H1 (cell line): Measurements from ENCODE around the gene RAB3D. TPM values are rescaled to one million over a fixed set of nuclear protein-coding genes. Genes with fewer than 3 reads are reported as not detected.

ENCODE experiments used
- CTCF ChIA-PET: fragments of 300-600 bp; sonication (Branson Sonifier 250); formaldehyde crosslinking; loops from one replicate; lab custom pipeline; 2021; ENCODE audit not compliant: partially characterized antibody; lab: Charles Lee
- POLR2A ChIA-PET: fragments of 300-600 bp; sonication (Branson Sonifier 250); formaldehyde crosslinking; loops from one replicate; lab custom pipeline; 2021; ENCODE audit warnings: inconsistent platforms; ENCODE audit not compliant: partially characterized antibody; lab: Charles Lee
- DNase-seq, 2 experiments: peaks; one replicate each; pipeline versions ENCODE4 v3.0.0 to v3.0.0-alpha.2; 2010 to 2022; ENCODE audit warnings: low spot score in 2 of 2, low read depth in 1 of 2, mixed read lengths in 1 of 2
- FAIRE-seq: peaks from 2 replicates; lab custom pipeline; 2011; peaks lifted over from hg19 to GRCh38; lab: Jason Lieb, UNC
- H2AFZ ChIP-seq: 2 replicates; pipeline ENCODE4 v1.8.1; 2012; ENCODE audit warnings: low read length, inconsistent platforms
- H2AK5ac ChIP-seq: 2 replicates; pipeline ENCODE4 v1.6.1; 2013; ENCODE audit warnings: low read depth, low read length
- H2BK120ac ChIP-seq: replicated peaks from 2 replicates; pipeline ENCODE3; 2013; ENCODE audit warnings: low read depth, low read length, inconsistent platforms
- H2BK12ac ChIP-seq: 2 replicates; pipeline ENCODE4 v1.6.1; 2013; ENCODE audit warnings: low read depth, low read length
- H2BK15ac ChIP-seq: 2 replicates; pipeline ENCODE4 v1.6.1; 2013; ENCODE audit warnings: low read length
- H2BK20ac ChIP-seq: 2 replicates; pipeline ENCODE4 v1.6.1; 2013; ENCODE audit warnings: low read length
- H2BK5ac ChIP-seq: 2 replicates; pipeline ENCODE4 v1.6.1; 2013; ENCODE audit warnings: low read depth, low read length
- H3K14ac ChIP-seq: 2 replicates; pipeline ENCODE4 v1.6.1; 2013; ENCODE audit warnings: inconsistent platforms; ENCODE audit not compliant: insufficient read length
- H3K18ac ChIP-seq: 2 replicates; pipeline ENCODE4 v1.6.1; 2013; ENCODE audit warnings: low read length; ENCODE audit errors: extremely low read depth
- H3K23ac ChIP-seq: 2 replicates; pipeline ENCODE4 v1.6.1; 2013; ENCODE audit warnings: inconsistent platforms; ENCODE audit not compliant: insufficient read length
- H3K23me2 ChIP-seq: 2 replicates; pipeline ENCODE4 v1.6.1; 2013; ENCODE audit warnings: low read depth, low read length
- H3K27ac ChIP-seq: 2 replicates; pipeline ENCODE4 v1.6.1; 2011; ENCODE audit warnings: low read depth, low read length, inconsistent platforms
- H3K27me3 ChIP-seq, 4 experiments: replicated peaks in 1 of 4; 1 replicate in 1 of 4; 2 replicates in 3 of 4; pipeline versions ENCODE4 v1.6.1 to v1.8.1; 2011 to 2013; ENCODE audit warnings: low read length in 3 of 4, mild to moderate bottlenecking in 3 of 4, inconsistent platforms in 2 of 4, mixed read lengths in 2 of 4, moderate library complexity in 1 of 4; ENCODE audit not compliant: control insufficient read depth in 3 of 4, insufficient read depth in 3 of 4; ENCODE audit errors: extremely low read depth in 1 of 4
- H3K36me3 ChIP-seq, 4 experiments: 2 replicates each; pipeline versions ENCODE4 v1.6.1 to v1.8.1; 2011 to 2013; ENCODE audit warnings: mild to moderate bottlenecking in 4 of 4, low read length in 3 of 4, moderate library complexity in 2 of 4, control low read depth in 1 of 4, inconsistent platforms in 1 of 4; ENCODE audit not compliant: insufficient read depth in 4 of 4, control insufficient read depth in 2 of 4
- H3K4ac ChIP-seq: replicated peaks from 2 replicates; pipeline ENCODE3; 2013; ENCODE audit warnings: low read length, low read depth, mixed read lengths, inconsistent platforms; ENCODE audit not compliant: insufficient read length
- H3K4me1 ChIP-seq, 4 experiments: replicated peaks in 1 of 4; 1 replicate in 1 of 4; 2 replicates in 3 of 4; pipeline versions ENCODE4 v1.6.1 to v1.8.1; 2011 to 2013; ENCODE audit warnings: low read length in 3 of 4, inconsistent platforms in 2 of 4, mixed read lengths in 1 of 4; ENCODE audit not compliant: insufficient read depth in 4 of 4, control insufficient read depth in 3 of 4
- H3K4me2 ChIP-seq, 2 experiments: 2 replicates each; pipeline versions ENCODE4 v1.6.1 to v1.8.1; 2011 to 2013; ENCODE audit warnings: low read depth in 2 of 2, low read length in 2 of 2, control low read depth in 1 of 2, inconsistent platforms in 1 of 2, mild to moderate bottlenecking in 1 of 2; ENCODE audit not compliant: insufficient read depth in 1 of 2
- H3K4me3 ChIP-seq, 4 experiments: fragments of 200-600, 300-600 bp in 1 of 4; sonication (generic), shearing (Covaris generic), sonication (Bioruptor Twin) in 1 of 4; 2 replicates each; pipeline versions ENCODE4 v1.5.1 to v1.8.1; 2011 to 2016; ENCODE audit warnings: low read length in 4 of 4, low read depth in 3 of 4, control low read depth in 2 of 4, inconsistent platforms in 2 of 4, mild to moderate bottlenecking in 2 of 4, mixed read lengths in 1 of 4, moderate library complexity in 1 of 4; ENCODE audit not compliant: insufficient read depth in 2 of 4; ENCODE audit errors: extremely low read depth in 1 of 4
- H3K56ac ChIP-seq: replicated peaks from 2 replicates; pipeline ENCODE3; 2013; ENCODE audit warnings: low read depth, mild to moderate bottlenecking, mixed read lengths, low read length, inconsistent platforms; ENCODE audit not compliant: insufficient read length
- H3K79me1 ChIP-seq: 2 replicates; pipeline ENCODE4 v1.6.1; 2013; ENCODE audit warnings: low read depth, low read length, control low read depth
- H3K79me2 ChIP-seq, 2 experiments: 2 replicates each; pipeline versions ENCODE4 v1.6.1 to v1.8.1; 2012 to 2013; ENCODE audit warnings: low read length in 2 of 2, mild to moderate bottlenecking in 2 of 2, inconsistent platforms in 1 of 2; ENCODE audit not compliant: insufficient read depth in 2 of 2, control insufficient read depth in 1 of 2
- H3K9ac ChIP-seq, 4 experiments: replicated peaks in 1 of 4; 1 replicate in 1 of 4; 2 replicates in 3 of 4; pipeline versions ENCODE4 v1.6.1 to v1.8.1; 2011 to 2013; ENCODE audit warnings: low read depth in 3 of 4, low read length in 3 of 4, control low read depth in 2 of 4, mild to moderate bottlenecking in 2 of 4, moderate library complexity in 2 of 4, inconsistent platforms in 1 of 4; ENCODE audit errors: extremely low read depth in 1 of 4
- H3K9me3 ChIP-seq, 2 experiments: 2 replicates each; pipeline versions ENCODE4 v1.6.1 to v1.8.1; 2012 to 2013; ENCODE audit warnings: mild to moderate bottlenecking in 2 of 2, moderate library complexity in 2 of 2, control low read depth in 1 of 2, inconsistent platforms in 1 of 2, low read depth in 1 of 2, low read length in 1 of 2, mixed read lengths in 1 of 2; ENCODE audit not compliant: insufficient read depth in 2 of 2
- H4K20me1 ChIP-seq, 2 experiments: replicated peaks in 1 of 2; 2 replicates each; pipeline versions ENCODE3 to v1.8.1; 2011 to 2013; ENCODE audit warnings: inconsistent platforms in 2 of 2, low read length in 2 of 2, mild to moderate bottlenecking in 1 of 2; ENCODE audit not compliant: insufficient read depth in 2 of 2, control insufficient read depth in 1 of 2
- H4K5ac ChIP-seq: 2 replicates; pipeline ENCODE4 v1.6.1; 2013; ENCODE audit warnings: low read length, low read depth, mixed read lengths, inconsistent platforms; ENCODE audit not compliant: insufficient read length
- H4K8ac ChIP-seq: 2 replicates; pipeline ENCODE4 v1.8.0; 2013; ENCODE audit warnings: mild to moderate bottlenecking, moderate library complexity, low read length, inconsistent platforms; ENCODE audit not compliant: insufficient read depth; ENCODE audit errors: extremely low read depth
- H4K91ac ChIP-seq: replicated peaks from 2 replicates; pipeline ENCODE3; 2013; ENCODE audit warnings: low read length, mixed read lengths, inconsistent platforms; ENCODE audit not compliant: insufficient read length
- BACH1 ChIP-seq: IDR thresholded peaks from 2 replicates; pipeline ENCODE4 v1.6.1; 2012; ENCODE audit warnings: low read length, improper control_type of control experiment
- HDAC6 ChIP-seq: IDR thresholded peaks from one replicate; pipeline ENCODE4 v1.7.1; 2012; ENCODE audit warnings: low read depth, mild to moderate bottlenecking, inconsistent platforms, low read length, moderate library complexity
- RNF2 ChIP-seq: fragments of 200-900, 300-1000 bp; sonication (generic); IDR thresholded peaks from 2 replicates; pipeline ENCODE4 v1.7.1; 2016; ENCODE audit warnings: borderline replicate concordance, low read depth, mild to moderate bottlenecking, antibody characterized with exemption, low read length; ENCODE audit not compliant: poor library complexity, severe bottlenecking; ENCODE audit errors: missing control alignments
- TCF12 ChIP-seq: IDR thresholded peaks from 2 replicates; pipeline ENCODE4 v1.6.1; 2011; ENCODE audit warnings: low read depth, mild to moderate bottlenecking, low read length
- TEAD4 ChIP-seq: IDR thresholded peaks from 2 replicates; pipeline ENCODE4 v1.6.1; 2012; ENCODE audit warnings: low read depth, low read length, inconsistent platforms, mixed read lengths
- WGBS, 2 experiments: shearing (Covaris generic) in 1 of 2; methylation state at CpG; one replicate each; pipeline versions ENCODE4 v1.1.6 to v1.1.7; 2013 to 2015; ENCODE audit warnings: low lambda C conversion rate in 2 of 2, mixed read lengths in 2 of 2, inconsistent platforms in 1 of 2, low coverage in 1 of 2, missing lambda C conversion rate in 1 of 2; ENCODE audit not compliant: insufficient replicate concordance in 2 of 2, insufficient coverage in 1 of 2, insufficient read length in 1 of 2; ENCODE audit errors: extremely low coverage in 1 of 2, missing lambda C conversion rate in 1 of 2; 5-methylcytosine and 5-hydroxymethylcytosine counted together
- polyA plus RNA-seq, 7 experiments: library from polyadenylated mRNA; depleted of rRNA in 3 of 7; stranded (reverse) in 5 of 7; unstranded in 2 of 7; fragments of >200 nt in 5 of 7; fragments of 200-250 nt in 2 of 7; gene quantifications; 1 replicate in 5 of 7; 2 replicates in 1 of 7; 4 replicates in 1 of 7; pipeline versions ENCODE4 v1.2.1 to v1.2.3, GENCODE V29; 2011 to 2013; ENCODE audit warnings: missing spikeins in 2 of 7, mixed read lengths in 2 of 7
- total RNA-seq: library from RNA; stranded (reverse); fragmentation: NEBNext Ultra II Directional; extraction: Animal tissue kit (Norgen Biotek cat#: 25700); gene quantifications from 2 replicates; pipeline ENCODE4 v1.2.1, GENCODE V29; 2021

Gene RAB3D
- total and polyA plus RNA-seq, 2 of the 8 experiments (the other 6 are each of a cell fraction or from before 2014, with no cell fraction given): 17.8 to 23.8 TPM

DNA sequence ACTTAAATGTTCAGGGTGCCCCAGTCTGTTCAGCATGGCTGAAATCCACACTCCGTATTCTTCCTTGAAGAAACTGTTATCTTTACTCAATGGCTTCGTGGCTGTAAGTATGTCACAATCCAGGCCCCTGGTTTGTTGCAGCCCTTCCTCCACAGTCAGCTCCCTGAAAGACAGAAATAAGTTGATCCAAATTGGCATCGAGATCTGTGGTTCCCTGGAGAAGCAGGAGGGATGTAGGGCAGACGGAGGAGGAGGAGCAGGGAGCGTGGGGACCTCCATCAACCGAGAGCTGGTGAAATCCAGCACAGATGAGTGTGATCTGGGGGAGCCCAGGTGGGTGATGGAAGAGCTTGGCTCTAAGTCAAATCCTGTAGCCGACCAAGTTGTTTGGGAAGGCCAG, 43.2 kb downstream of the RAB3D start:
- H3K36me3 ChIP-seq: no peaks in the 10 kb centered on the region
- H3K23ac ChIP-seq: no peak overlapping the region
- no peaks in the 10 kb centered on the region for H3K23me2 ChIP-seq
- H3K27ac ChIP-seq: no peak overlapping the region
- H3K4me2 ChIP-seq: no peak overlapping the region
- CTCF ChIA-PET: interaction anchor here (1.0 to 4.7 kb wide), 17 partner anchors 9 to 150 kb away, joined by 3 to 20 read pairs (median 4); partner anchors contain the start of genes CCDC159, RAB3D, SWSAP1 and TMEM205
- no peaks in the 10 kb centered on the region; a peak in 2 of 7 replicates for H3K27me3 ChIP-seq
- H2BK20ac ChIP-seq: no peak overlapping the region
- H2BK12ac ChIP-seq: peak overlapping the region; percentile 27; the same call in 1 of the 2 replicates
- FAIRE-seq: no peak
- H3K14ac ChIP-seq: no peak overlapping the region
- H2BK15ac ChIP-seq: no peak overlapping the region
- H3K4me1 ChIP-seq: peaks cover 2 to 6% (median 2%) of the 10 kb centered on the region in 4 experiments; a peak in 5 of 7 replicates
- H4K20me1 ChIP-seq: no peaks in the 10 kb centered on the region
- peak overlapping the region; percentile 66; the same call in 1 of the 2 replicates for H2AFZ ChIP-seq
- POLR2A ChIA-PET: interaction anchor here (0.9 to 1.3 kb wide), 2 partner anchors 12 to 79 kb away, joined by 3 to 4 read pairs; no protein-coding TSS in a partner anchor
- H4K8ac ChIP-seq: no peak overlapping the region
- H3K56ac ChIP-seq: no peak overlapping the region
- no peak overlapping the region for H4K5ac ChIP-seq
- 86% methylated on average over 7 of the region's 7 CpGs; no CpG with 5 or more reads in 1 of the 2 experiments for WGBS, 2 experiments
- H3K79me2 ChIP-seq: no peaks in the 10 kb centered on the region
- H2AK5ac ChIP-seq: no peak overlapping the region
- no peak overlapping the region for H2BK5ac ChIP-seq
- H3K4ac ChIP-seq: no peak overlapping the region
- H3K18ac ChIP-seq: no peak overlapping the region
- no peak overlapping the region for H4K91ac ChIP-seq
- H2BK120ac ChIP-seq: no peak overlapping the region
- DNase-seq: no peak
- no peak overlapping the region for H3K9ac ChIP-seq
- H3K4me3 ChIP-seq: no peak overlapping the region
- no peaks in the 10 kb centered on the region for H3K9me3 ChIP-seq
- H3K79me1 ChIP-seq: no peaks in the 10 kb centered on the region
- TF ChIP-seq HDAC6 (no peak), RNF2 (no peak), TCF12 (no peak), BACH1 (no peak), TEAD4 (no peak)
